ENCODE results near the gene LYZL1.
"Not testable (repeated sequence)": the region's sequence is repeated elsewhere in the genome, so short reads cannot be mapped to it uniquely, and the experiment has no call there.

GRCh38 chr10:29310463-29310862 is 21.6 kb downstream of the LYZL1 start:
- TF ChIP-seq POLR2A, CTCF (IDR thresholded peaks at IDR 0.05): not testable (repeated sequence)

Data from gastroesophageal sphincter (tissue), 3 donors.